ENCODE data around the gene TIE1. TPM values are rescaled to one million over a fixed set of nuclear protein-coding genes. Genes with fewer than 3 reads are reported as not detected.

Gene TIE1
- total RNA-seq, 6 experiments from 2014 or later: 5.8 to 12.2 (median 8.0) TPM

DNA sequence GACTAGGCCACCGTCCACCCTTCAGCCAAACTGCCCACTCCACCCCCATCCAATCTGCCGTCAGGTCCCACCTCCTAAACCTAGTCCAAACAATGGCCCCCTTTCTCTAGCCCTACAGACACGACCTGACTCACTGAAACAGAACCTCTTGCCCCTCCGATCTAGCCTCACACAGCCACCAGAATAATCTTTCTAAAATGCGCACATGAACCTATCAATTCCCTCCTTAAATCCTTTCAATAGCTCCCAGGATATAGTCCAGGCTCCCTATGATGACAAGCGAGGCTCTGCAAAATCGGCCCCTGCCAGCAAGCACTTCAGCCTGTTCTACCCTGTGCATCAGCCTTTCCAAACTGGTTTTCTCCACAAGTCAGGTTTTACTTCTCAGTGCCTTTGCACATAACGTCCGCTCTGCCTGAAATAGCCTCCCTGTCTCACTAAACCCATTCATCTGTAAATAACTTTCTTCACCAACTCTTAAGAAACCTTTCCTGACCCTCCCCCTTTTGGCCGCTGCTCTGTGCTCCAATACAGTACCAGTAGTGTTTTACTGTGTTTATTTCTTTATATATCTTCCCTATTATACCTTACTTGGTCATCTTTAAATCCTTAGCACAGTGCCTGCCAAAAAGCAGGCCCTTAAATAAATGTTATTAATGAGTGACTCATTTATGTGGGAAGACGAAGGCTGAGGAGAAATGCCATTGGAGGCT is 49.0 kb downstream of the TIE1 start:
- intact Hi-C loops (cut with DNase I): no loop called here
- TF ChIP-seq, protein P1, sequence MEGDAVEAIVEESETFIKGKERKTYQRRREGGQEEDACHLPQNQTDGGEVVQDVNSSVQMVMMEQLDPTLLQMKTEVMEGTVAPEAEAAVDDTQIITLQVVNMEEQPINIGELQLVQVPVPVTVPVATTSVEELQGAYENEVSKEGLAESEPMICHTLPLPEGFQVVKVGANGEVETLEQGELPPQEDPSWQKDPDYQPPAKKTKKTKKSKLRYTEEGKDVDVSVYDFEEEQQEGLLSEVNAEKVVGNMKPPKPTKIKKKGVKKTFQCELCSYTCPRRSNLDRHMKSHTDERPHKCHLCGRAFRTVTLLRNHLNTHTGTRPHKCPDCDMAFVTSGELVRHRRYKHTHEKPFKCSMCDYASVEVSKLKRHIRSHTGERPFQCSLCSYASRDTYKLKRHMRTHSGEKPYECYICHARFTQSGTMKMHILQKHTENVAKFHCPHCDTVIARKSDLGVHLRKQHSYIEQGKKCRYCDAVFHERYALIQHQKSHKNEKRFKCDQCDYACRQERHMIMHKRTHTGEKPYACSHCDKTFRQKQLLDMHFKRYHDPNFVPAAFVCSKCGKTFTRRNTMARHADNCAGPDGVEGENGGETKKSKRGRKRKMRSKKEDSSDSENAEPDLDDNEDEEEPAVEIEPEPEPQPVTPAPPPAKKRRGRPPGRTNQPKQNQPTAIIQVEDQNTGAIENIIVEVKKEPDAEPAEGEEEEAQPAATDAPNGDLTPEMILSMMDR (IDR thresholded peaks at IDR 0.05): no peak
- peak overlapping the region; percentile 49 to 61 (median 52) for H3K4me3 ChIP-seq
- DNase-seq (no peak), ATAC-seq (no peak)
- no peaks in the 10 kb centered on the region for H3K9me3 ChIP-seq
- peaks cover 0 to 12% (median 2%) of the 10 kb centered on the region in 4 donors for H3K4me1 ChIP-seq
- peak overlapping the region; percentile 67 to 89 (median 85) for H3K27ac ChIP-seq
- WGBS (ENCODE audit: insufficient coverage, low coverage, low lambda C conversion rate, missing lambda C conversion rate): 57% methylated on average over 11 of the region's 11 CpGs
- H3K27me3 ChIP-seq: no peaks in the 10 kb centered on the region
- H3K36me3 ChIP-seq: no peaks in the 10 kb centered on the region

GRCh38 chr1:43350976-43351375 is 50.2 kb downstream of the TIE1 start:
- Histone ChIP-seq H3K4me3 (no peak overlapping the region), H3K27me3 (no peaks in the 10 kb centered on the region), H3K36me3 (no peaks in the 10 kb centered on the region), H3K9me3 (no peaks in the 10 kb centered on the region), H3K4me1 (peaks cover 0 to 10% (median 0%) of the 10 kb centered on the region in 4 donors), H3K27ac (no peak overlapping the region)
- no peak for DNase-seq
- WGBS (ENCODE audit: insufficient coverage, low coverage, low lambda C conversion rate, missing lambda C conversion rate): 88% methylated on average over 1 of the region's 1 CpG
- ATAC-seq: no peak
- intact Hi-C loops (cut with DNase I): no loop called here
- TF ChIP-seq, protein P1 (IDR thresholded peaks at IDR 0.05): no peak
- no peak for TF ChIP-seq POLR2A (IDR thresholded peaks at IDR 0.05)

- Histone ChIP-seq H3K4me1 (peaks cover 0 to 10% (median 0%) of the 10 kb centered on the region in 4 donors), H3K36me3 (no peaks in the 10 kb centered on the region), H3K27ac (no peak overlapping the region), H3K4me3 (no peak overlapping the region), H3K27me3 (no peaks in the 10 kb centered on the region), H3K9me3 (no peaks in the 10 kb centered on the region)
- TF ChIP-seq, protein P1 (IDR thresholded peaks at IDR 0.05): no peak
- no peak for TF ChIP-seq POLR2A (IDR thresholded peaks at IDR 0.05)
- intact Hi-C loops (cut with DNase I): no loop called here
- DNase-seq: no peak
- no peak for ATAC-seq
- WGBS (ENCODE audit: insufficient coverage, low coverage, low lambda C conversion rate, missing lambda C conversion rate): 72% methylated on average over 6 of the region's 10 CpGs
These were observed 50.9 kb downstream of the TIE1 start for GRCh38 chr1:43351421-43352350.

DNA sequence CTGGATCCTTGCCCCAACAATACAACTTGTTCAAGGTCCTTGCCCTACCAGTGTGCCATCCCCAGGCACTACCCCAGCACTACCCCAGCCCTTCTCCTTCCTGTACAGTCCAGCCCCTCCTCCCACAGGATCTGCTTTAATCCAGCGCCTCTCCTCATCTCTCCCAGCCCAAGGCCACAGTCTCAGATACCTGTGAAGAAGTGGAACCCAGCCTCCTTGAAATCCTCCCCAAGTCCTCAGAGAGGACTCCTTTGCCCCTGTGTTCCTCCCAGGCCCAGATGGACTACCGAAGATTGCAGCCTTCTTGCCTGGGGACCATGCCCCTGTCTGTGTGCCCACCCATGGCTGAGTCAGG is 51.5 kb downstream of the TIE1 start:
- no peak for ATAC-seq
- DNase-seq: no peak
- Histone ChIP-seq H3K4me1 (peaks cover 0 to 10% (median 0%) of the 10 kb centered on the region in 4 donors), H3K27me3 (no peaks in the 10 kb centered on the region), H3K27ac (no peak overlapping the region), H3K9me3 (no peaks in the 10 kb centered on the region), H3K4me3 (no peak overlapping the region), H3K36me3 (no peaks in the 10 kb centered on the region)
- no peak for TF ChIP-seq POLR2A (IDR thresholded peaks at IDR 0.05)
- TF ChIP-seq, protein P1 (IDR thresholded peaks at IDR 0.05): no peak
- intact Hi-C loops (cut with DNase I): no loop called here
- 92% methylated on average over 2 of the region's 2 CpGs for WGBS (ENCODE audit: insufficient coverage, low coverage, low lambda C conversion rate, missing lambda C conversion rate)

Measured in right lobe of liver (tissue), 6 donors.